Sigmoid colon (tissue), 4 donors: Measurements from ENCODE around the gene CRTAC1.

Experiments used
- EP300 ChIP-seq, 4 donors: sonication (generic); formaldehyde crosslinking; IDR thresholded peaks; one replicate each; pipeline ENCODE4 v1.6.1; 2017; ENCODE audit warnings: antibody characterized with exemption in 4 of 4
- POLR2A ChIP-seq, 2 donors: fragments of 450-650 bp; IDR thresholded peaks; one replicate each; pipeline ENCODE4 v1.6.1; 2016; ENCODE audit warnings: antibody characterized with exemption in 2 of 2, mild to moderate bottlenecking in 2 of 2, moderate library complexity in 2 of 2
- POLR2AphosphoS5 ChIP-seq, 4 donors: sonication (generic); formaldehyde crosslinking; IDR thresholded peaks; one replicate each; pipeline ENCODE4 v1.6.1; 2017; ENCODE audit warnings: antibody characterized with exemption in 4 of 4
- TF ChIP-seq, protein P1 (sequence below), 4 experiments: fragments of 450-650 bp in 3 of 4; fragments of 200-600 bp in 1 of 4; IDR thresholded peaks; one replicate each; pipeline ENCODE4 v1.5.1; 2016 to 2019; ENCODE audit warnings: antibody characterized with exemption in 4 of 4, mild to moderate bottlenecking in 3 of 4, moderate library complexity in 2 of 4

DNA sequence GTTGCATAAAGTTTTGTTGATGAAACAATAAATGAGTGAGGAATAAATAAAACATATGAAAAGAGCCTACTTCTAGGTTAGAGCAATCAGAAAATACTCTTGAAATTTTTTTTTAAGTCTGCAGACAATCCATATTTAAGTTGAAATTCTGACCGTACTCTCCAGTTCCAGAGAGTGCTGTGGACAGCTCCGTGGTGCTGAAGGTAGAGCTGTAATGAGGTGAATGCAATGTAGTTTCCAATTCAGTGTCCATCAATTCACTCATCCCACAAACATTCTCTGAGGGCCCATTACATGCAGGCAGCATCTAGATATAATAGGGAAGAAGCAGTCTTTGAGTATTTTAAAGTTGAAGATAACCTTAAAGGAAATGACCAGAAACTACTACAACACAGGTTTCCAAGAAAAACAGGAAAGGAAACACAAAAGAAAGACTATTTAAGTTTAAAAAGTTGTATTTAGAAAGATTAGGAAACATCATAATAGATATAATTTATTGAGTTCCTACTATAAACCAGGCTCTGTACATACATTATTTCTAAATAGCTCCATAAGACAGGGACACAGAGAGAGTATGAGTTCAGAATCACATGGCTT, 44.0 kb upstream of the CRTAC1 start:
- TF ChIP-seq EP300 (IDR thresholded peaks at IDR 0.05) = no peak
- TF ChIP-seq, protein P1, sequence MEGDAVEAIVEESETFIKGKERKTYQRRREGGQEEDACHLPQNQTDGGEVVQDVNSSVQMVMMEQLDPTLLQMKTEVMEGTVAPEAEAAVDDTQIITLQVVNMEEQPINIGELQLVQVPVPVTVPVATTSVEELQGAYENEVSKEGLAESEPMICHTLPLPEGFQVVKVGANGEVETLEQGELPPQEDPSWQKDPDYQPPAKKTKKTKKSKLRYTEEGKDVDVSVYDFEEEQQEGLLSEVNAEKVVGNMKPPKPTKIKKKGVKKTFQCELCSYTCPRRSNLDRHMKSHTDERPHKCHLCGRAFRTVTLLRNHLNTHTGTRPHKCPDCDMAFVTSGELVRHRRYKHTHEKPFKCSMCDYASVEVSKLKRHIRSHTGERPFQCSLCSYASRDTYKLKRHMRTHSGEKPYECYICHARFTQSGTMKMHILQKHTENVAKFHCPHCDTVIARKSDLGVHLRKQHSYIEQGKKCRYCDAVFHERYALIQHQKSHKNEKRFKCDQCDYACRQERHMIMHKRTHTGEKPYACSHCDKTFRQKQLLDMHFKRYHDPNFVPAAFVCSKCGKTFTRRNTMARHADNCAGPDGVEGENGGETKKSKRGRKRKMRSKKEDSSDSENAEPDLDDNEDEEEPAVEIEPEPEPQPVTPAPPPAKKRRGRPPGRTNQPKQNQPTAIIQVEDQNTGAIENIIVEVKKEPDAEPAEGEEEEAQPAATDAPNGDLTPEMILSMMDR (IDR thresholded peaks at IDR 0.05) = no peak
- no peak for TF ChIP-seq POLR2AphosphoS5 (IDR thresholded peaks at IDR 0.05)
- no peak for TF ChIP-seq POLR2A (IDR thresholded peaks at IDR 0.05)
